CD4-positive, alpha-beta T cell treated with Interleukin-4 for 4 hours (primary cell): Measurements from ENCODE around the gene LEFTY1.
"Not testable (repeated sequence)": the region's sequence is repeated elsewhere in the genome, so short reads cannot be mapped to it uniquely, and the experiment has no call there.

Source experiments
- DNase-seq: peaks from one replicate; pipeline ENCODE4 v3.0.0-alpha.2; 2020

The LEFTY1 gene

DNA sequence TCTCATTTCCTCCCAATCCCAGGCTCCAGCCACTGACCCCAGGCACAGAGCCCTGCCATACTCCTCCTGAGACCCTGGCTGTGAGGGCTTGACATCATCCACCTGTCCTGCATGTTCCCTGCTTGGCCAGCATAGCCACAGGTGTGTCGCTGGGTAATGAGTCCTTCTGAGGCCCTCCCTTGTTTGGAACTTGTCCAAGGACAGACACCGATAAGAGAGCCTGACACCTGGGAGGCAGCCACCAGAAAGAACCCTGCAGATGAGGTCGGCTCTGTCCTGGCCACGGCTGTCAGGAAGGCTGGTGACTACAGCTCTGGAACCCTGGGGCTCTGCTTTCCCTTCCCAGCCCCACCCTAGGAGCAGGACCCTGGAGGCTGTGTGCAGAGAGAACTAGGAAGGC lies 41.3 kb downstream of the LEFTY1 start:
- no peak for DNase-seq

DNA sequence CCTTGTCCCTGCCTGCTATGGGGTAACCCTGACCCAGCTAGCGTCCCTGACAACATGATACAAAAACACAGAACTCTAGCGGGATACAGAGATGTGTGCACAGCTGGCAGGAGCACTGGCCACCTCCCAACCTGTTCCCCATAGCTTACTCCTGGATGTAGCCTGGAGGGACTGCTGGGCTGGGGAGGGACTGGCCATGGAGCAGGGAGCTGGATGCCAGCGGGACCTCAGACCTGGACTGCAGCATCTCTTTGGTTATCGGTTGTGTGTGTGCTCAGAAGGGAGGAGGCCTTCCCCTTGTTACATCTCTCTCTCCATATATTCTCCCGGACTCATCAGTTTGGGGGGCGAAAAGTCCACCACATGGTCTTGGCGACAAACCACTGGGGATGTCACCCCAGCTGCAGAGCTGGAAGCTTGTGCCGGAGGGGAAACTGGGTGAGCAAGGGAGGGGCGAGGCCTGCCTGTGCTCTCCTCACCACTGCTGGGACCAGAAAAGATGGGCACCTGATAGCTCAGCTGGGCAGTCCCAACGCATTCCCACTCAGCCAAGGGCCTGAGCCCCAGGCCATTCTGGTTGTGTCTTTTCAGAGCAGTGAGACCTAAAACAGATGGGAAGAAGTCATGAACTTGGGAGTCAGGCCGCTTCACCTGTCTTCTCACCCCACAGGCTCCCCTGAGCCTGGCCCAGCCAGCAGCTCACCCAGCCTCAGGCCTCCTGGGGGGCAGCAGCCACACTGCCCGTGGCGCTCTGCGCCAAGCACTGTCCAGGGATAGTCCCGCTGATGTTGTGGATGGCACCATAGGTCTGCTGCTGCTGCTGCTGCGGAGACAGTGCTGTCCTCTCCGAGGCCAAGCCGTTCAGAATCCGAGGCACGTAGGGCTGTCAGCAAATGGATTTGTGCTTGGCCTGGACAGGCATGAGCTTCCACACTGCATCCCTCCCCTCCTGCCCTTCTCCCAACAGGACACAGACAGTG lies 42.3 kb downstream of the LEFTY1 start:
- DNase-seq = no peak

GRCh38 chr1:225845571-225846259 lies 43.2 kb downstream of the LEFTY1 start:
- DNase-seq = no peak

GRCh38 chr1:225845097-225845496 lies 43.8 kb downstream of the LEFTY1 start:
- no peak for DNase-seq

DNA sequence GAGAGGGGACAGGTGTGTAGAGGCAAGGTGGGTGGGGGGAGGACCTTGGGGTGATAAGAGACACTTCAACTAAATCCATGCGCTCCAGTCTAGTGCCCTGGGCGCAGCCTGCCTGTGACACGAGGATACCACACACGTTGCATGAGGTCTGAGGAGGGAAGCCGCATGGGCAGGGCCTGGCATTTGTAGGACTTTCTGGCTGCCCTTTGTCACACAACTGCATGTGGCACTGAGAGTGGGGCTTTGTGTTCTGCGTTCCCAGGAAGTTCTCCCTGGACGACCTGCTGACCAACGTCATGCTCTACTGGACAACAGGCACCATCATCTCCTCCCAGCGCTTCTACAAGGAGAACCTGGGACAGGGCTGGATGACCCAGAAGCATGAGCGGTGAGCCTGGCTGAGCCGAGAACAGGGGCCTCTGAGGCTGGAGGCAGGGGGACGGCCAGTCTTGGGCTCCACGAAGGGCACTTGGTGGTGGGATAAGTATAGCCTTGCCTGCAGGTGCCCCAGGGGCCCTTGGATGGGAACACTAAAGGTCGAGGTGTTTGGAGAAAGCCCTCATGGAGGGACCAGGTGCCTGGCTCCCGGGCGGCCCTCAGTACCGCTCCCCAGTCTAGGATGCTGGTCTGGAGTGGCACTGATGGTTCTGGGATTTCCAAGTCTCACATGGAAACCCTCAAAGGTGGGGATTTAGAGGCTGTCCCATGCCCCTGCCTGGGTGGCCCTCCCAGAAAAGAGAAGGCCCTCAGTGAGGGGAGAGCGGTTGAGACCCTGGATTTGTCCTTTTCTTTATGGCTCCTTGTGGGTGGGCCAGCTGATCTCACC lies 44.5 kb downstream of the LEFTY1 start:
- DNase-seq = no peak

- DNase-seq = no peak
These were observed 45.5 kb downstream of the LEFTY1 start for GRCh38 chr1:225843426-225843795.

DNA sequence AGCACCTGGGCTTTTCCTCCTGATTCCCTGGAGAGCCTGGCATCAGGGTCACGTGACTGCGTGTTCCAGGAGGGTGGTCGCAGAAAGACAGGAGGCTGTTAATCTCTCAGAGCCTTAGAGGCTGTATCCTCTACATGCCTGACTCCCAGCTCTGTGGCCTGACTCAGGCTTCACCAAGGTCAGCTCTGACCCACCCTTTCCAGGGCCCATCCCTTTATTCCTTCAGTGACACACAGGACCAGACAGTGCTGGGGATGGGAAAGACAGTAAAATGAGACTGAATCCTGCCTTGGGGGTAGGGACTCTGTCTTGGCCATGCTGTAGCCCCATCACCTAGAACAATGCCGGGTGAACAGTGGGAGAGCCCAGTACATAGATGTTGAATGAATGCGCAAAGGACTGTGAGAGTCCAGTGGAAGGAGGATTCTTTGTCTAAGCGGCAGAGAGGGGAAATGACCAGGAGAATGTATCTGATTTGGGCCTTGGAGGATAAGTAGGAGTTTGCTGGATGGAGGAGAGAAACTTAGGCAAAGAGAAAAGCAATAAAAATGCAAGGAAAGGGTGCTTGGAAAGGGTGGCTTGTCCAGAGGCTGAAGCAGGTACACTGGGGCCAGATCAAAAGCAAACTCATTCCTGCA lies 46.0 kb downstream of the LEFTY1 start:
- no peak for DNase-seq

- DNase-seq = no peak
These were observed 46.9 kb downstream of the LEFTY1 start for GRCh38 chr1:225842074-225842473.

DNA sequence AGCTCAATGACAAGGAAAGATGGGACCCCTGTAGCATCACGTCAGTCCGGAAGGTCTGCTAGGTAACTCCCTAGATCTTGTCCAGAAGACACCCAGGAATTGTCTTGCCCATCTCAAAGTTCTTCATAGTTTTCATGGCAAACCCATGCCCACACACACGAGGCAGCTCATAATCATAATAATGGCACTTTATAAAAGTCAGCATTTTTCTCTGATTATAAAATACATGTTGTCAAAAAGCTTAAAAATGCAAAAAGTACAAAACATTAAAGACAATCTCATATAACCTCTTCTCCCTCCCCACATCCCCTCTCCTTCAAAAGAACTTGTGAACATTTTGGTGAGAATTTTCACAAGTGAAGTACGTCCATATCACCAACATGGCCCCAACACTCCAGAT lies 48.2 kb downstream of the LEFTY1 start:
- no peak for DNase-seq

DNA sequence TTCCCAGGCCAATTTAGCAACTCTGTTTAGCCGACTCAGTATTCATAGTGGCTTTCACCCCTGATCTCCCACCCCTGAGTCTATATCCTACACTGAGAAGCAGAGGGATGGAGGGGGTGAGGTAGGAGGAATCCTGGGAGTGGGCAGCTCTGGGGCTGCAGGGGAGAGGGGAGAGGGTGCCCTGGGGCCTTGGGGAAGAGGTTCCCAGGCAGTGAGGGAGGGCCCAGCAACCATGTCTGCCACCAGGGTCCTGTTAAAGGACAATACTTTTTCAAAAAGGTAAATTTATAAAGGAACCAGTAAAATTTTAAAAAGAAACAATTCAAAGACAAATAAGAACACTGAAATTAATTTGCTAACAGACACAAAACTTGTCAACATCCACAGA lies 48.7 kb downstream of the LEFTY1 start:
- DNase-seq = no peak

DNA sequence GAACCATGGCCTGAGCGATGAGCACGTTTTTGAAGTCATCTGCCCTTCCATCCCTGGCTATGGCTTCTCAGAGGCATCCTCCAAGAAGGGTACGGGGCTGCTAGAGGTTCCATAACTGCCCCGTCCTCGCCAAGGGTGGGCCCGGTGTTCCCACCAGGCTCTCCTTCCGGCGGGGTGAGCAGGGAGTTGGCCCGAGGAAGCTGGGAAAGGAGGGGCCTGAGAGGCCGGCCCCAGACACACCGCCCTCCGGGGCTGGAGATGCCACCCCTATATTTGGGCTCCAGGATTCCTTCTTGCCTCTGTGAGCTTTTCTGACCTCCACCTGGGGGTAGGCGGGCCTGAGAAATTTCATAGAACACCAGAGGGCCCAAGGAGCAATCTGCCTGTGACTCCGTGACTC lies 50.2 kb downstream of the LEFTY1 start:
- DNase-seq = no peak

DNA sequence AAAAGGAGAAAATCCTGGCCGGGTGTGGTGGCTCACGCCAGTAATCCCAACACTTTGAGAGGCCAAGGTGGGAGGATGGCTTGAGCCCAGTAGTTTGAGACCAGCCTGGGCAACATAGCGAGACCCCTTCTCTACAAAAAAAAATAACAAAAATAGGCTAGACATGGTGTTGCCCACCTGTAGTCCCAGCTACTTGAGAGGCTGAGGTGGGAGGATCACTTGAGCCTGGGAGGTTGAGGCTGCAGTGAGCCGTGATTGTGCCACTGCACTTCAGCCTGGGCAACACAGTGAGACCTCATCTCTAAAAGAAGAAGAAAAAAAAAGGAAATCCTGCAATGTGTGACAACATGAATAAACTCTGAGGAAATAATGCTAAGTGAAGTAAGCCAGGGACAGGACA lies 52.6 kb downstream of the LEFTY1 start:
- not testable (repeated sequence) for DNase-seq
